Panc1 (cell line): Measurements from ENCODE around the gene SLC6A13. TPM values are rescaled to one million over a fixed set of nuclear protein-coding genes. Genes with fewer than 3 reads are reported as not detected.

Source experiments
- ATAC-seq: fragments of 200-7000 bp; cut with Tn5 transposase; 2 replicates; pipeline ENCODE4 v1.9.1; 2020; ENCODE audit warnings: mild to moderate bottlenecking, moderate library complexity
- BruUV-seq: library from RNA; stranded (reverse); fragments of 400-500 nt; replicated peaks from 2 replicates; lab custom pipeline; 2021; lab: Mats Ljungman, UMichigan
- CTCF ChIA-PET: fragments of 300-600 bp; sonication (Branson Sonifier 250); formaldehyde crosslinking; loops from one replicate; lab custom pipeline; 2022; ENCODE audit warnings: antibody characterized with exemption; lab: Charles Lee
- POLR2A ChIA-PET: fragments of 300-600 bp; sonication (Branson Sonifier 250); formaldehyde crosslinking; loops from one replicate; lab custom pipeline; 2022; ENCODE audit warnings: antibody characterized with exemption; lab: Charles Lee
- DNase-seq: peaks from one replicate; pipeline ENCODE4 v3.0.0-alpha.2; 2010; ENCODE audit warnings: low read depth, low spot score
- H3K27ac ChIP-seq: 2 replicates; pipeline ENCODE4 v1.5.1; 2011; ENCODE audit warnings: mild to moderate bottlenecking, low read length, inconsistent platforms
- H3K27me3 ChIP-seq: fragments of 200-500 bp; sonication (Bioruptor generic); 2 replicates; pipeline ENCODE4 v1.6.0; 2014; ENCODE audit warnings: low read length, inconsistent platforms; ENCODE audit not compliant: control insufficient read depth, insufficient read depth
- H3K36me3 ChIP-seq: fragments of 200-500 bp; sonication (Bioruptor generic); 2 replicates; pipeline ENCODE4 v1.5.1; 2014; ENCODE audit warnings: inconsistent platforms, mild to moderate bottlenecking, low read length, moderate library complexity; ENCODE audit not compliant: control insufficient read depth, insufficient read depth
- H3K4me1 ChIP-seq: 2 replicates; pipeline ENCODE4 v1.5.1; 2011; ENCODE audit warnings: inconsistent platforms, mild to moderate bottlenecking, low read length, moderate library complexity; ENCODE audit not compliant: control insufficient read depth, insufficient read depth
- H3K4me3 ChIP-seq, 2 experiments: 2 replicates each; pipeline ENCODE4 v1.5.1; 2011 to 2012; ENCODE audit warnings: low read depth in 2 of 2, low read length in 2 of 2, mild to moderate bottlenecking in 2 of 2, inconsistent platforms in 1 of 2, moderate library complexity in 1 of 2
- H3K9me3 ChIP-seq: fragments of 200-500 bp; sonication (Bioruptor generic); 2 replicates; pipeline ENCODE4 v1.5.1; 2014; ENCODE audit warnings: low read depth, mild to moderate bottlenecking, inconsistent platforms, low read length, moderate library complexity; ENCODE audit not compliant: control insufficient read depth, insufficient read depth
- POLR2AphosphoS5 ChIP-seq: IDR thresholded peaks from 2 replicates; pipeline ENCODE4 v1.6.1; 2012; ENCODE audit warnings: mild to moderate bottlenecking, low read depth, low read length, moderate library complexity
- SIN3A ChIP-seq: IDR thresholded peaks from 2 replicates; pipeline ENCODE4 v1.6.1; 2012; ENCODE audit warnings: low read depth, mild to moderate bottlenecking, low read length, moderate library complexity, borderline replicate concordance; ENCODE audit not compliant: insufficient read depth
- TCF7L2 ChIP-seq: IDR thresholded peaks from 2 replicates; pipeline ENCODE4 v1.6.1; 2011; ENCODE audit warnings: mild to moderate bottlenecking, low read depth, low read length, inconsistent platforms
- in situ Hi-C: cut with HindIII; loops from 2 replicates; pipeline ENCODE4 v1.10.0; 2016; ENCODE audit warnings: low sequenced_read_pairs, low pct_unique_long_range_greater_than_20kb
- intact Hi-C: fragments of 100-400 bp; cut with micrococcal nuclease; formaldehyde crosslinking; loops from one replicate; pipeline ENCODE4 v1.10.0; 2022; ENCODE audit not compliant: unreplicated experiment
- total RNA-seq: library from RNA; stranded (reverse); gene quantifications from one replicate; pipeline ENCODE4 v1.2.1, GENCODE V29; 2021; ENCODE audit not compliant: unreplicated experiment
- TF ChIP-seq, protein P1 (sequence below): fragments of 450-650 bp; IDR thresholded peaks from 2 replicates; pipeline ENCODE4 v1.5.1; 2017; ENCODE audit warnings: mild to moderate bottlenecking
- TF ChIP-seq, protein P2 (sequence below), 2 experiments: IDR thresholded peaks; 2 replicates each; pipeline ENCODE4 v1.6.1; 2011 to 2012; ENCODE audit warnings: low read depth in 2 of 2, control low read depth in 1 of 2, low read length in 1 of 2, mild to moderate bottlenecking in 1 of 2, moderate library complexity in 1 of 2; ENCODE audit not compliant: insufficient read depth in 1 of 2

The SLC6A13 gene
- total RNA-seq, 1 experiment from 2014 or later: 0.57 TPM

- DNase-seq: no peak
- H3K9me3 ChIP-seq: peaks cover 4% of the 10 kb centered on the region; the same call in 1 of the 2 replicates
- in situ Hi-C loops (no loop called here), intact Hi-C loops (no loop called here)
- ChIA-PET CTCF (no interaction called here), POLR2A (no interaction called here)
- H3K27ac ChIP-seq: no peak overlapping the region
- ATAC-seq: no peak
- no peak overlapping the region for H3K4me3 ChIP-seq
- no peaks in the 10 kb centered on the region for H3K27me3 ChIP-seq
- no TSS peak for BruUV-seq
- no peaks in the 10 kb centered on the region for H3K36me3 ChIP-seq
- TF ChIP-seq, protein P1, sequence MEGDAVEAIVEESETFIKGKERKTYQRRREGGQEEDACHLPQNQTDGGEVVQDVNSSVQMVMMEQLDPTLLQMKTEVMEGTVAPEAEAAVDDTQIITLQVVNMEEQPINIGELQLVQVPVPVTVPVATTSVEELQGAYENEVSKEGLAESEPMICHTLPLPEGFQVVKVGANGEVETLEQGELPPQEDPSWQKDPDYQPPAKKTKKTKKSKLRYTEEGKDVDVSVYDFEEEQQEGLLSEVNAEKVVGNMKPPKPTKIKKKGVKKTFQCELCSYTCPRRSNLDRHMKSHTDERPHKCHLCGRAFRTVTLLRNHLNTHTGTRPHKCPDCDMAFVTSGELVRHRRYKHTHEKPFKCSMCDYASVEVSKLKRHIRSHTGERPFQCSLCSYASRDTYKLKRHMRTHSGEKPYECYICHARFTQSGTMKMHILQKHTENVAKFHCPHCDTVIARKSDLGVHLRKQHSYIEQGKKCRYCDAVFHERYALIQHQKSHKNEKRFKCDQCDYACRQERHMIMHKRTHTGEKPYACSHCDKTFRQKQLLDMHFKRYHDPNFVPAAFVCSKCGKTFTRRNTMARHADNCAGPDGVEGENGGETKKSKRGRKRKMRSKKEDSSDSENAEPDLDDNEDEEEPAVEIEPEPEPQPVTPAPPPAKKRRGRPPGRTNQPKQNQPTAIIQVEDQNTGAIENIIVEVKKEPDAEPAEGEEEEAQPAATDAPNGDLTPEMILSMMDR: no peak
- TF ChIP-seq, protein P2, sequence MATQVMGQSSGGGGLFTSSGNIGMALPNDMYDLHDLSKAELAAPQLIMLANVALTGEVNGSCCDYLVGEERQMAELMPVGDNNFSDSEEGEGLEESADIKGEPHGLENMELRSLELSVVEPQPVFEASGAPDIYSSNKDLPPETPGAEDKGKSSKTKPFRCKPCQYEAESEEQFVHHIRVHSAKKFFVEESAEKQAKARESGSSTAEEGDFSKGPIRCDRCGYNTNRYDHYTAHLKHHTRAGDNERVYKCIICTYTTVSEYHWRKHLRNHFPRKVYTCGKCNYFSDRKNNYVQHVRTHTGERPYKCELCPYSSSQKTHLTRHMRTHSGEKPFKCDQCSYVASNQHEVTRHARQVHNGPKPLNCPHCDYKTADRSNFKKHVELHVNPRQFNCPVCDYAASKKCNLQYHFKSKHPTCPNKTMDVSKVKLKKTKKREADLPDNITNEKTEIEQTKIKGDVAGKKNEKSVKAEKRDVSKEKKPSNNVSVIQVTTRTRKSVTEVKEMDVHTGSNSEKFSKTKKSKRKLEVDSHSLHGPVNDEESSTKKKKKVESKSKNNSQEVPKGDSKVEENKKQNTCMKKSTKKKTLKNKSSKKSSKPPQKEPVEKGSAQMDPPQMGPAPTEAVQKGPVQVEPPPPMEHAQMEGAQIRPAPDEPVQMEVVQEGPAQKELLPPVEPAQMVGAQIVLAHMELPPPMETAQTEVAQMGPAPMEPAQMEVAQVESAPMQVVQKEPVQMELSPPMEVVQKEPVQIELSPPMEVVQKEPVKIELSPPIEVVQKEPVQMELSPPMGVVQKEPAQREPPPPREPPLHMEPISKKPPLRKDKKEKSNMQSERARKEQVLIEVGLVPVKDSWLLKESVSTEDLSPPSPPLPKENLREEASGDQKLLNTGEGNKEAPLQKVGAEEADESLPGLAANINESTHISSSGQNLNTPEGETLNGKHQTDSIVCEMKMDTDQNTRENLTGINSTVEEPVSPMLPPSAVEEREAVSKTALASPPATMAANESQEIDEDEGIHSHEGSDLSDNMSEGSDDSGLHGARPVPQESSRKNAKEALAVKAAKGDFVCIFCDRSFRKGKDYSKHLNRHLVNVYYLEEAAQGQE (IDR thresholded peaks at IDR 0.05; ENCODE audit: insufficient read depth in 1 of 2, low read depth in 2 of 2, low read length in 1 of 2): no peak
- no peak for TF ChIP-seq POLR2AphosphoS5
- TF ChIP-seq TCF7L2: no peak
- H3K4me1 ChIP-seq: no peaks in the 10 kb centered on the region
Measured at GRCh38 chr12:247271-247670, 15.4 kb downstream of the SLC6A13 start.

DNA sequence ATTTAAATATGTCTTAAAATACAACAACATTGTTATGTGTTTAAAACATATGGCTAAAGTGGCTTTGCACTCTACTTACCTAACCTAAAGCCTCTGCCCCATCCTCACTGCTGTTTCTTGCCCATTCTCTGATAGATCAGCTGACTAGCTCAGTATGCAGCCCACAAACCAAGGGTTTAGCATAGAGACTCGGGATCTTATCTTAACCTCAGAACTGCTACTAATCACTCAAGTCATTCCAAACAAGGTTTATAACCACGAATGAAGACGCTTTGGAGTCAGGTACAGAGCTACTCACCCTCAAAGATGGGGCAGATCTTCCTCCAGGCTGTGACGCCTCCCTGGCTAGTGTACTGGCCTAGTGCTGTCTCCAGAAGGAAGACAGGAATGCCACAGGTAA is 19.3 kb downstream of the SLC6A13 start:
- intact Hi-C loops (no loop called here), in situ Hi-C loops (no loop called here)
- no peak overlapping the region for H3K27ac ChIP-seq
- H3K36me3 ChIP-seq: no peaks in the 10 kb centered on the region
- no TSS peak for BruUV-seq
- no peak for ATAC-seq
- CTCF ChIA-PET: no interaction called here
- H3K27me3 ChIP-seq: no peaks in the 10 kb centered on the region
- POLR2A ChIA-PET: no interaction called here
- H3K9me3 ChIP-seq: peaks cover 4% of the 10 kb centered on the region; the same call in 1 of the 2 replicates
- TF ChIP-seq TCF7L2: no peak
- TF ChIP-seq, protein P1: no peak
- no peak for TF ChIP-seq POLR2AphosphoS5
- no peak for TF ChIP-seq SIN3A
- TF ChIP-seq, protein P2 (IDR thresholded peaks at IDR 0.05; ENCODE audit: insufficient read depth in 1 of 2, low read depth in 2 of 2, low read length in 1 of 2): no peak
- H3K4me3 ChIP-seq: no peak overlapping the region
- no peaks in the 10 kb centered on the region for H3K4me1 ChIP-seq
- DNase-seq: no peak
